ENCODE measurements around the gene EXD3.
"Not testable (repeated sequence)": the region's sequence is repeated elsewhere in the genome, so short reads cannot be mapped to it uniquely, and the experiment has no call there.

The EXD3 gene

DNA sequence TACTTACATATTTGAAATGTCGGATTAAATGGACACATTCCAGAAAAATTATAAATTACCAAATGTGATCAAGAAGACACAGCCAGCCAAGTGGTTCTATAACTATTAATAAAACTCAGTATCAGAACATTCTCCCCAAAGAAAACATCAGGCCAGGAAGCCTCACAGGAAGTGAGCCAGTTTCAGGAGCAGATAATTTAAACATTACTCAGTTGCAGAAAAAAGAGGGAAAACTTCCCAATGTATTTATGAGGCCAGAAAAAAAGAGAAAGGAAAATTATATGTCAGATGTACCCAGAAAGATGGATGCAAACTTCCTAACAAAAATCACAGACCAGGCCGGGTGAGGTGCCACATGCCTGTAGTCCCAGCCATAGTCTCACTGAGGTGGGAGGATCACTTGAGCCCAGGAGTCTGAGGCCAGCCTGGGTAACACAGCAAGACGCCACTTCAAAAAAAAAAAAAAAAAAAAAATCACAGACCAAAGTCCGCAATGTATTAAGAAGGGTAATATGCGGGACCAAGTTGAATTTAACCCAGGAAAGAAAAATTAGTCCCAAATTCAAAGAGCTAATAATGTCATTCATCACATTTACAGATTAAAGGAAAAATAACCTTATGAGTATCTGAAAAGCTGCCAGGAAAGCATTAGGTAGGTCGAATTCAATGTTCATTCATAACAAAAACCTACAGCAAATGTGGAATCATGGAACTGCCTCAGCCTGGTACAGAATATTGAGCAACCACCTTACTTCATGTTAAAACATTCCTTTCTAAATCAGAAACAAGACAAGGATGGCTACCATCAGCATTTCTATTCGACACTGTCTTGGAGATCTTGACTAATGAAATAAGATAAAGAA, 83.7 kb downstream of the EXD3 start:
- Mint-ChIP-seq H3K4me1 (ENCODE audit: low read depth) (no peaks in the 10 kb centered on the region), H3K4me3 (no peak overlapping the region), H3K9me3 (no peaks in the 10 kb centered on the region), H3K36me3 (ENCODE audit: low read depth) (no peaks in the 10 kb centered on the region), H3K27ac (no peak overlapping the region), H3K27me3 (no peaks in the 10 kb centered on the region)

DNA sequence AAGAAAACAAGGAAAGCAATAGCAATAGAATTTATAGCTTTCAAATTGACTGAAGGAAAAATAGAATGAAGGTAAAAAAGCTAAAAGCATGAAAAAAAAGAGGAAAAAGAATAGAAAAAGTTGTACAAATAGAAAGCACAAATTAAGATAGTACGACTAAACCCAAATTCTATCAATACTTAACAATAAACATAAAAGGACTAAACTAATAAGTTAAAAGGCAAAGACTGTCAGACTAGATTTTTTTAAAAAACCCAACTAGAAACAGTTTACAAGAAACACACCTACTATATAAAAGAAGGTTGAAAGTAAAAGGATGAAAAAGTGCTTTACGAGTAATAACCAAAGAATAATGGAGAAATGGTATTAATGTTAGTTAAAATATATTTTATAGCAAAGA, 86.2 kb downstream of the EXD3 start:
- H3K4me3 Mint-ChIP-seq: no peak overlapping the region
- no peaks in the 10 kb centered on the region for H3K9me3 Mint-ChIP-seq
- no peaks in the 10 kb centered on the region for H3K4me1 Mint-ChIP-seq (ENCODE audit: low read depth)
- no peak overlapping the region for H3K27ac Mint-ChIP-seq
- H3K36me3 Mint-ChIP-seq (ENCODE audit: low read depth): no peaks in the 10 kb centered on the region
- H3K27me3 Mint-ChIP-seq: no peaks in the 10 kb centered on the region

- H3K4me3 Mint-ChIP-seq: no peak overlapping the region
Observed at GRCh38 chr9:137333016-137333671, 89.8 kb downstream of the EXD3 start.

DNA sequence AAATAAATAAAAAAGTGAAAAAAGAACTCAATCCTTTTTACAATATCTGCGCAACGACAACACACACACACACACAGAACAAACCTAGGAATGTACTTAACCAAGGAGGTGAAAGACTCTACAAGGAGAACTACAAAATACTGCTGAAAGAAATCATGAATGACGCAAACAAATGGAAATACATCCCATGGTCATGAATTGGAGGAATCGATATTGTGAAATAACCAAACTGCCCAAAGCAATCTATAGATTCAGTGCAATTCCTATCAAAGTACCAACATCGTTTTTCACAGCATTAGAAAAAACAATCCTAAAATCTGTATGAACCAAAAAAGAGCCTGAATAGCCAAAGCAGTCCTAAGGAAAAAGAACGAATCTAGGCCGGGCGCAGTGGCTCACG, 91.0 kb downstream of the EXD3 start:
- peaks cover 6% of the 10 kb centered on the region for H3K9me3 Mint-ChIP-seq
- no peaks in the 10 kb centered on the region for H3K36me3 Mint-ChIP-seq (ENCODE audit: low read depth)
- peaks cover under 1% of the 10 kb centered on the region for H3K4me1 Mint-ChIP-seq (ENCODE audit: low read depth)
- H3K4me3 Mint-ChIP-seq: no peak overlapping the region
- no peaks in the 10 kb centered on the region for H3K27me3 Mint-ChIP-seq
- no peak overlapping the region for H3K27ac Mint-ChIP-seq

More at GRCh38 chr9:137333016-137333671, 89.8 kb downstream of the EXD3 start:
- Mint-ChIP-seq H3K27ac (no peak overlapping the region), H3K4me1 (ENCODE audit: low read depth) (no peaks in the 10 kb centered on the region), H3K27me3 (no peaks in the 10 kb centered on the region), H3K36me3 (ENCODE audit: low read depth) (no peaks in the 10 kb centered on the region), H3K9me3 (peaks cover 2% of the 10 kb centered on the region)

GRCh38 chr9:137330689-137331088, 92.3 kb downstream of the EXD3 start:
- Mint-ChIP-seq H3K4me1 (ENCODE audit: low read depth) (peaks cover 13% of the 10 kb centered on the region), H3K27me3 (peaks cover 8% of the 10 kb centered on the region), H3K36me3 (ENCODE audit: low read depth) (no peaks in the 10 kb centered on the region), H3K9me3 (peaks cover 6% of the 10 kb centered on the region), H3K4me3 (no peak overlapping the region), H3K27ac (no peak overlapping the region)

GRCh38 chr9:137329590-137329989, 93.4 kb downstream of the EXD3 start:
- H3K36me3 Mint-ChIP-seq (ENCODE audit: low read depth); H3K27me3 Mint-ChIP-seq; H3K27ac Mint-ChIP-seq; H3K4me3 Mint-ChIP-seq; H3K9me3 Mint-ChIP-seq: not testable (repeated sequence)
- H3K4me1 Mint-ChIP-seq (ENCODE audit: low read depth): peaks cover 13% of the 10 kb centered on the region

GRCh38 chr9:137327641-137328550, 95.1 kb downstream of the EXD3 start:
- not testable (repeated sequence) for H3K36me3 Mint-ChIP-seq (ENCODE audit: low read depth); H3K9me3 Mint-ChIP-seq; H3K4me3 Mint-ChIP-seq; H3K27me3 Mint-ChIP-seq
- Mint-ChIP-seq H3K27ac (peak overlapping the region; percentile 42), H3K4me1 (ENCODE audit: low read depth) (peaks cover 13% of the 10 kb centered on the region)

GRCh38 chr9:137326445-137327065, 96.4 kb downstream of the EXD3 start:
- peaks cover 8% of the 10 kb centered on the region for H3K27me3 Mint-ChIP-seq
- H3K4me1 Mint-ChIP-seq (ENCODE audit: low read depth): peaks cover 13% of the 10 kb centered on the region
- H3K9me3 Mint-ChIP-seq: peaks cover 6% of the 10 kb centered on the region
- H3K36me3 Mint-ChIP-seq (ENCODE audit: low read depth): no peaks in the 10 kb centered on the region
- H3K4me3 Mint-ChIP-seq: peak overlapping the region; percentile 72
- H3K27ac Mint-ChIP-seq: peak overlapping the region; percentile 87

DNA sequence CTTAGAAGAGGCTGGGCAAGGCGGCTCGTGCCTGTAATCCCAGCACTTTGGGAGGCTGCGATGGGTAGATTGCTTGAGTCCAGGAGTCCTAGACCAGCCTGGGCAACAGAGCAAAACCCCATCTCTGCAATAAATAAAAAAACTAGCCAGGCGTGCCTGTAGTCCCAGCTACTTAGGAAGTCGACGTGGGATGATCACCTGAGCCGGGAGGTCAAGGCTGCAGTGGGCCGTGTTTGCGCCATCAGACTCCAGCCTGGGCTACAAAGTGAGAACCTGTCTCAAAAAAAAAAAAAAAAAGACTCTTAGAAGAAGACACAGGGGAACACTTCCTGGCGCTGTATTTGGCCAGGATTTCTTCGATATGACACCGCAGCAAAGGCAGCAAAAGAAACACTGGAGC, 97.2 kb downstream of the EXD3 start:
- Mint-ChIP-seq H3K27ac (no peak overlapping the region), H3K4me1 (ENCODE audit: low read depth) (peaks cover 13% of the 10 kb centered on the region), H3K4me3 (no peak overlapping the region), H3K9me3 (peaks cover 6% of the 10 kb centered on the region), H3K36me3 (ENCODE audit: low read depth) (no peaks in the 10 kb centered on the region), H3K27me3 (peaks cover 8% of the 10 kb centered on the region)

- peaks cover 8% of the 10 kb centered on the region for H3K27me3 Mint-ChIP-seq
- H3K27ac Mint-ChIP-seq: no peak overlapping the region
- H3K9me3 Mint-ChIP-seq: peaks cover 6% of the 10 kb centered on the region
- H3K36me3 Mint-ChIP-seq (ENCODE audit: low read depth): no peaks in the 10 kb centered on the region
- H3K4me3 Mint-ChIP-seq: no peak overlapping the region
- peaks cover 17% of the 10 kb centered on the region for H3K4me1 Mint-ChIP-seq (ENCODE audit: low read depth)
Observed at GRCh38 chr9:137325124-137325523, 97.8 kb downstream of the EXD3 start.

- Mint-ChIP-seq H3K36me3 (ENCODE audit: low read depth) (no peaks in the 10 kb centered on the region), H3K9me3 (peaks cover 6% of the 10 kb centered on the region), H3K27ac (no peak overlapping the region)
Observed at GRCh38 chr9:137323531-137324331, 99.2 kb downstream of the EXD3 start.

GRCh38 chr9:137321726-137322361, 101.1 kb downstream of the EXD3 start:
- no peak overlapping the region for H3K4me3 Mint-ChIP-seq
- H3K4me1 Mint-ChIP-seq (ENCODE audit: low read depth): peaks cover 15% of the 10 kb centered on the region
- H3K27me3 Mint-ChIP-seq: peaks cover 7% of the 10 kb centered on the region
- H3K36me3 Mint-ChIP-seq (ENCODE audit: low read depth): no peaks in the 10 kb centered on the region
- no peaks in the 10 kb centered on the region for H3K9me3 Mint-ChIP-seq
- no peak overlapping the region for H3K27ac Mint-ChIP-seq

More at GRCh38 chr9:137323531-137324331, 99.2 kb downstream of the EXD3 start:
- H3K4me1 Mint-ChIP-seq (ENCODE audit: low read depth): peaks cover 17% of the 10 kb centered on the region
- peaks cover 8% of the 10 kb centered on the region for H3K27me3 Mint-ChIP-seq
- H3K4me3 Mint-ChIP-seq: no peak overlapping the region

- Mint-ChIP-seq H3K9me3 (no peaks in the 10 kb centered on the region), H3K36me3 (ENCODE audit: low read depth) (no peaks in the 10 kb centered on the region), H3K4me1 (ENCODE audit: low read depth) (peaks cover 5% of the 10 kb centered on the region), H3K27ac (no peak overlapping the region), H3K4me3 (no peak overlapping the region), H3K27me3 (peaks cover under 1% of the 10 kb centered on the region)
Observed at GRCh38 chr9:137320555-137321384, 102.2 kb downstream of the EXD3 start.
